ENCODE measurements around the gene TRAPPC2. TPM values are rescaled to one million over a fixed set of nuclear protein-coding genes. Genes with fewer than 3 reads are reported as not detected.

The TRAPPC2 gene
- total RNA-seq, 4 donors from 2014 or later = 13.1 to 20.4 (median 15.2) TPM

DNA sequence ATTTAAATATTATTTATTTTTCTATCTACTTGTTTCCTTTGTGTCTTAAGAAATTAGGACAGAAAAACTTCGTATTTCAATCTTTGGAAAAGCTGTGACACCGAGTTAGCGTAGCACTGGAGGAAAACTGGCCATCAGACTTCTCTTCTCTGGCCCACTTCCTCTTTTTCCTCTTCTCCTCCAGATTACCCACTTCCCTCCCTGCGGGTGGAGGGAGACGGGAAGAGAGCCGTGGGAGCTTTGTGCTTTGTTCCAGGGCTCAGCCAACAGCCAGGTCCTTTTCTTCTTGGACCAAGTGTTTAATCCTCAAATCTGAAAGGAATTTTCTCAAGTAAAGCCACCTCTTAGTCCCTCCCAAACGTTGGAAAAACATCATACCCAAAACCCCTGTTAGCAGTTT is 29.9 kb upstream of the TRAPPC2 start:
- Histone ChIP-seq H3K4me1 (peaks cover 6 to 27% (median 14%) of the 10 kb centered on the region in 4 donors), H3K9me3 (no peaks in the 10 kb centered on the region), H3K4me3 (no peak overlapping the region), H3K36me3 (peaks cover 0 to 46% (median 42%) of the 10 kb centered on the region in 4 donors), H3K27me3 (no peaks in the 10 kb centered on the region), H3K27ac (replicated peaks in 1 of 4) (peak overlapping the region; percentile 15 to 55 (median 28))
- WGBS = 65% methylated on average over 7 of the region's 7 CpGs
- no peak for DNase-seq (ENCODE audit: extremely low spot score)
- intact Hi-C loops (cut with DNase I) = no loop called here
- TF ChIP-seq POLR2A (IDR thresholded peaks at IDR 0.05; ENCODE audit: low read depth) (no peak), EP300 (IDR thresholded peaks at IDR 0.05) (no peak), POLR2AphosphoS5 (IDR thresholded peaks at IDR 0.05) (no peak)
- TF ChIP-seq, protein P1, sequence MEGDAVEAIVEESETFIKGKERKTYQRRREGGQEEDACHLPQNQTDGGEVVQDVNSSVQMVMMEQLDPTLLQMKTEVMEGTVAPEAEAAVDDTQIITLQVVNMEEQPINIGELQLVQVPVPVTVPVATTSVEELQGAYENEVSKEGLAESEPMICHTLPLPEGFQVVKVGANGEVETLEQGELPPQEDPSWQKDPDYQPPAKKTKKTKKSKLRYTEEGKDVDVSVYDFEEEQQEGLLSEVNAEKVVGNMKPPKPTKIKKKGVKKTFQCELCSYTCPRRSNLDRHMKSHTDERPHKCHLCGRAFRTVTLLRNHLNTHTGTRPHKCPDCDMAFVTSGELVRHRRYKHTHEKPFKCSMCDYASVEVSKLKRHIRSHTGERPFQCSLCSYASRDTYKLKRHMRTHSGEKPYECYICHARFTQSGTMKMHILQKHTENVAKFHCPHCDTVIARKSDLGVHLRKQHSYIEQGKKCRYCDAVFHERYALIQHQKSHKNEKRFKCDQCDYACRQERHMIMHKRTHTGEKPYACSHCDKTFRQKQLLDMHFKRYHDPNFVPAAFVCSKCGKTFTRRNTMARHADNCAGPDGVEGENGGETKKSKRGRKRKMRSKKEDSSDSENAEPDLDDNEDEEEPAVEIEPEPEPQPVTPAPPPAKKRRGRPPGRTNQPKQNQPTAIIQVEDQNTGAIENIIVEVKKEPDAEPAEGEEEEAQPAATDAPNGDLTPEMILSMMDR (IDR thresholded peaks at IDR 0.05) = no peak

DNA sequence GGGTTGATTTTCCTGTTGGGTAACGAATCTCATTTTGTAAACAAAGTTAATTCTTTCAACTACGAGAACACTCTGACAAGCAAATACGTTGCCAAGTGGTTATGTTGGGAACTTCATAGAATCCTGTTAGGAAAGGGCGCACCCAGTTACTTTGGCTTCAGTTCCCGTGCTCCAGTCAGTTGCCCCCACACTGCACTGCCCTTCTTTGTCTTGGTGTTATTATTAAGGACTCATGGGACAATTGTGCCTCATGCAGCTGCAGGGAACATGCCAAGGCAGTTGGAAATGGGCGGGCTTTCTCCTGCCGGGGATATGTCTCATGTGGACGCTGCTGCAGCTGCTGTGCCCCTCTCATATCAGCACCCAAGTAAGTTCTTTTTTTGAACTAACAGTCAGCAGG is 29.1 kb upstream of the TRAPPC2 start:
- DNase-seq (ENCODE audit: extremely low spot score) = no peak
- peaks cover 0 to 48% (median 41%) of the 10 kb centered on the region in 4 donors for H3K36me3 ChIP-seq
- WGBS = 69% methylated on average over 8 of the region's 8 CpGs
- H3K27ac ChIP-seq (replicated peaks in 1 of 4) = peak overlapping the region in 3 of 4 donors; percentile 23 to 55 (median 33)
- intact Hi-C loops (cut with DNase I) = no loop called here
- TF ChIP-seq POLR2A (IDR thresholded peaks at IDR 0.05; ENCODE audit: low read depth) (no peak), EP300 (IDR thresholded peaks at IDR 0.05) (no peak), POLR2AphosphoS5 (IDR thresholded peaks at IDR 0.05) (peak; percentile 44 to 45)
- TF ChIP-seq, protein P1 (IDR thresholded peaks at IDR 0.05) = peak in 1 of 3 experiments; percentile 15
- H3K4me1 ChIP-seq = peaks cover 6 to 27% (median 14%) of the 10 kb centered on the region in 4 donors
- H3K9me3 ChIP-seq = no peaks in the 10 kb centered on the region
- peak overlapping the region in 1 of 4 donors; percentile 12 for H3K4me3 ChIP-seq
- H3K27me3 ChIP-seq = no peaks in the 10 kb centered on the region

DNA sequence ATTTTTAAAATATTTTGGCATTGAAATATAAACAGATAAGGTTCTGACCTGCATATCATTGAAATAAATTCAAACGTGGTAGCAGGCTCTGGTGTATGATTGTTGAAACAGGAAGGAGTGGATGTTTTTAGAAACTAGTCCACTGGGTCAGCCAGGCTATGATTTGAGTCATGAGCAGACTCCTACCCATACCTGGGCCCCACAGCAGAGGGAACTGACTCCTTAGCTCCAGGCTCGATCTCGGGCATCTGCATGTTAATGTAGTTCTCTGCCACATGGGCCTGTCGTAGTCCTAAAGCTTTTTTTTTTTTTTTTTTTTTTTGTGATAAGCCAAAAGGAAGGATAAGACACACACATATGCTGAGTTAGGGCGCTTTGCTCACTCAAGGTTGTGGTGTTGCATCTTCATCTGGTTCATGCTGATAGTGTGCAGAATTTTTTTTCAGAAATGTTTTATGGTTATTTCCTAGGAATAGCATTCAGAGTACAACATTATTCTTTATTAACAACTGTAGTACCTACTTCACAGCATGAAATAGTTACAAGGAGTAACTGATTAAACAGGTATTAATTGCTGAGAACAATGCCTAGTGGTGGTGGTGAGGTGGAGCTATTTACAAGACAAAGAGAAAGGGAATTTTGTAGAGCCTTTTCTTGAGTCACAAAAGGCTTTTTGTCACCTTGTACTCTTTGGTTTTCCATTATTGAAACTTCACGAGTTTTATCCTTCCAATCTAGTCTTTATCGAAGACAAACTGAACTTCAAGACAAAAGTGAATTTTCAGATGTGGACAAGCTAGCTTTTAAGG is 27.4 kb upstream of the TRAPPC2 start:
- no peak overlapping the region for H3K4me3 ChIP-seq
- H3K4me1 ChIP-seq = peaks cover 6 to 27% (median 14%) of the 10 kb centered on the region in 4 donors
- no peaks in the 10 kb centered on the region for H3K9me3 ChIP-seq
- intact Hi-C loops (cut with DNase I) = no loop called here
- 72% methylated on average over 7 of the region's 7 CpGs for WGBS
- H3K27me3 ChIP-seq = no peaks in the 10 kb centered on the region
- peak overlapping the region in 1 of 4 donors; percentile 18 for H3K27ac ChIP-seq (replicated peaks in 1 of 4)
- TF ChIP-seq EP300 (IDR thresholded peaks at IDR 0.05) = no peak
- TF ChIP-seq, protein P1 (IDR thresholded peaks at IDR 0.05) = no peak
- DNase-seq (ENCODE audit: extremely low spot score) = no peak
- peaks cover 0 to 54% (median 40%) of the 10 kb centered on the region in 4 donors for H3K36me3 ChIP-seq

DNA sequence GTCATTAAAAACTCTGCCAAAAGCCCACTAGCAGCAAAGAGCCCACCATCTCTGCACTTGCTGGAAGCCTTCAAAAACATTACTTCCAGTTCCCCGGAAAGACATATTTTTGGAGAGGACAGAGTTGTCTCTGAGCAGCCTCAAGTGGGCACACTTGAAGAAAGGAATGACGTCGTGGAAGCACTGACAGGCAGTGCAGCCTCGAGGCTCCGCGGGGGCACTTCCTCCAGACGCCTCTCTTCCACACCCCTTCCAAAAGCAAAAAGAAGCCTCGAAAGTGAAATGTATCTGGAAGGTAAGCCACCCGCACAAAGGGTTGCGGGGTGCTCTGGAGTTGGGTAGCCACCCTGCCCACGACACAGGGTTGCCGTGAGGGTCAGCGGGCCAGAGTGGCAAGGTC is 26.0 kb upstream of the TRAPPC2 start:
- H3K4me1 ChIP-seq = peaks cover 6 to 27% (median 12%) of the 10 kb centered on the region in 4 donors
- H3K27ac ChIP-seq (replicated peaks in 1 of 4) = no peak overlapping the region
- H3K36me3 ChIP-seq = peaks cover 0 to 60% (median 43%) of the 10 kb centered on the region in 4 donors
- 82% methylated on average over 13 of the region's 13 CpGs for WGBS
- intact Hi-C loops (cut with DNase I) = no loop called here
- no peak overlapping the region for H3K4me3 ChIP-seq
- no peaks in the 10 kb centered on the region for H3K27me3 ChIP-seq
- H3K9me3 ChIP-seq = no peaks in the 10 kb centered on the region
- TF ChIP-seq POLR2AphosphoS5 (IDR thresholded peaks at IDR 0.05) (no peak), EP300 (IDR thresholded peaks at IDR 0.05) (no peak), POLR2A (IDR thresholded peaks at IDR 0.05; ENCODE audit: low read depth) (no peak)
- TF ChIP-seq, protein P1 (IDR thresholded peaks at IDR 0.05) = no peak
- DNase-seq (ENCODE audit: extremely low spot score) = no peak

Measured in esophagus muscularis mucosa (tissue), 4 donors.